GM10847 (cell line): ENCODE measurements around the gene POU2AF1.

ENCODE experiments used
- POLR2A ChIP-seq: IDR thresholded peaks from 2 replicates; pipeline ENCODE4 v1.6.1; 2011; ENCODE audit not compliant: insufficient read length; ENCODE audit errors: extremely low read depth

POU2AF1 gene

DNA sequence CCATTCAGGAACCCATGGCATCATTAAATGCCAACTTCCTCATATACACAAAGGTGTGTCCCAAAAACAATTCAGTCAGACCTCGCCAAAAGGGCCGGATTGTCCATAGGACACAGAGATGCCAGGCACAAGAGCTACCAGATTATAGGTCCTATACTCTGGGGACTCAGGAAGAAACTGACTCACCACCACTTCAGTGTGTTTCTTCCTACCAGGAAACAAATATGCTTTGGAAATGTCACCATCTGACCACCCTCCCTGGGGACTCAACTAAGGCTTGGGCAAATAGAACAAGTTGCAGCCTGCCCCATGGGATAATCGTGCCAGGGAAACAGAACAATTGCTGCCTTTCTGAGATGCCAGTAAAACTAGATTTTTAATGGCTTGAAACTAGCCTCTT is 69.0 kb downstream of the POU2AF1 start:
- no peak for TF ChIP-seq POLR2A

DNA sequence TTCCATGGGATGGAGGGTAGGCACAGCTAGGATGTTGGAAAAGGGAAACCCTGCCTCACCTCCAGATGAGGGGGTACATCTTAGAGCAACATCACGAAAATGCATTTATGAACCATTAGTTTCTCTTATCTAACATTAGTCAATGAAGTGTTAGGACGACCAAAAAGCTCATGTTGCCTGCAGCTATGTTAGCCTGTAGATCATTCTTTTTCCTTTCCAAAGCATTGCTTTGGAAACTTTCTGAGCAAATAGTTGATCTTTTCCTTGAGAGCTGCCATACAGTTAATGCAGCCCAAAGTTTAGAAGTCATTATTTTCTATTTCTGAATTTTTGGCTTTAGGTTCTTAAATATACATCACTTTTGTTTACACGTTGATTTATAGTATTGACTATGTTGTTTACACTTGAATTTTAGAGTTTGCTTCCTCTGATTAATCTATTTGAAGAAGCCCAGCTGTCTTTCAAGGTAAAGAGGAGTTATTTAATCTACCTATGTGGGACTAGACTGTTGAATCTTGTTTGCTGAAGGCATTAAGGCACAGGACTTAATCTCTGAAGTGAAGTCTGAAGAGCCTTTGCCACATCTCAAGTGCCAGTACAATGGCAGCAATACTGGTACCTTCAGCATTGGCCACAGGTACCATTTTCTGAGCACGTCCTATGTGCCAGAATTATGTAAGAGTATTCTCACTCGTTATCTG is 69.7 kb downstream of the POU2AF1 start:
- TF ChIP-seq POLR2A: no peak

DNA sequence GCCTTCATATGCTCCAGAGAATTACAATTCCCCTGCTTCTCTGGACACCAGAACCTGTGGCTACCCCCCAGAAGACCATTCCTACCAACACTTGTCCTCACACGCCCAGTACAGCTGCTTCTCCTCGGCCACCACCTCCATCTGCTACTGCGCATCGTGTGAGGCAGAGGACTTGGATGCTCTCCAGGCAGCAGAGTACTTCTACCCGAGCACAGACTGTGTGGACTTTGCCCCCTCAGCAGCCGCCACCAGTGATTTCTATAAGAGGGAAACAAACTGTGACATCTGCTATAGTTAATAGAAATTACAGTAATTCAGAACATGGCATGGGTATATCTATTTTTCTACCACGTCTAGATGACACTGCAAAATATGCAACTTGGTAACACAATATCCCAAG is 70.9 kb downstream of the POU2AF1 start:
- no peak for TF ChIP-seq POLR2A

DNA sequence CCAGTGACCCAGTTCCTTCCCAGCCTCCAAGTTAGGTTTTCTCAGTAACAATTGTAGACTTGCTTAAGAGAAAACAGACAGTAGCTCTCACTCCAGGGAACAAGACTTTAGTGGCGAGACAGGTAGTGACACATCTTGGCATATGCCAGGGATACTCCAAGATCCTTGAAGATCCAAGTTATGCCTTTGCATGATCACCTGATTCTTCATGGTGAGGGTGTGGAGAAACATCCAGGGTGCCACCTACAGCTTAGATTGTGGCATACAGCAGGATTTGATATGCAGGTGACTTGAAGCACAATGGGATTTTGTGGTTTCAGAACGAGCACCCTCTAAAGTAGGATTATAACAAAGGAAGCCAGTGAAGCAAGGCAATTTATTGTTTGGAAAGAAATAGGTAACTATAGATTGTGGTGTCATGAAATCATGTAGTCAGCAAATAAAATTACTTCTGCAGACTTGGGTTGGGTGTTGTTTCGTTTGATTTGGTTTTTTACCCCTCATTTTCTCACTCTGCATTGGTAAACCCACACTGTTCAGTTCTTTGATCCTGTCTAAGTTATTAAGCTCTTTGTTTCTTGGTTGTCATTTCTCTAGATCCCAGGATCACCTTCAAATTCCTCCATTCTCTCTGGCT is 71.5 kb downstream of the POU2AF1 start:
- TF ChIP-seq POLR2A: no peak

DNA sequence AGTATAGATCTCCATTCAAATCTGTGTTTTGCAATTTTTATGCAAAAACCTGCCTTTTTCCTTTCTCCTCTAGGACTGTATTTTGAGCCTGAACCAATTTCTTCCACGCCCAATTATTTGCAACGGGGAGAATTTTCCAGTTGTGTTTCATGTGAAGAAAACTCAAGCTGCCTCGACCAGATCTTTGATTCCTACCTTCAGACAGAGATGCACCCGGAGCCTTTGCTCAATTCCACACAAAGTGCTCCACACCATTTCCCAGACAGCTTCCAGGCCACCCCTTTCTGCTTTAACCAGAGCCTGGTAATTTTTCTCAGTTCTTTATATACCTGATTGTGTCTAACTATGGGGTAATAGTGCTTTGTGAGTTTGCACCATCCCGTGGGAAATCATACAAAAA is 72.8 kb downstream of the POU2AF1 start:
- no peak for TF ChIP-seq POLR2A

DNA sequence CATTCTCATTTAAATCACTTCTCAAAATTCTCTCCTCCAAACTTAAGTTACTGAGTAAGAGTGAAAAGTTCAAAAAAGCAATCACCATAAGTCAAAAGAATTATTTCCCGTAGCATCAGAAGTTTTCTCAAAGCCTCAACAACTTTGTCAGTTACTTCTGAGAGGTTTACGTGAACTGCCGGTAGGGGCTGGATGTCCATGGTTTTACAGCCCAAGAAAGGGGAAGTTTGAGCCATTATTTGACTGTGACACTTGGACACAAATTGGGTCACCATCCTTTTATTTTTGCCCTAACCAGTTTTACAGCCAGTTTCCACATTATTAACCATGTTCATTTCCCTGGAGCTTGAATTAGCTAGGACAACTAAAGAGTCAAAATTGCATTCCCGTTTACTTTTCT is 73.2 kb downstream of the POU2AF1 start:
- TF ChIP-seq POLR2A: no peak

- no peak for TF ChIP-seq POLR2A
These were observed 73.8 kb downstream of the POU2AF1 start for GRCh38 chr11:111305162-111305802.

DNA sequence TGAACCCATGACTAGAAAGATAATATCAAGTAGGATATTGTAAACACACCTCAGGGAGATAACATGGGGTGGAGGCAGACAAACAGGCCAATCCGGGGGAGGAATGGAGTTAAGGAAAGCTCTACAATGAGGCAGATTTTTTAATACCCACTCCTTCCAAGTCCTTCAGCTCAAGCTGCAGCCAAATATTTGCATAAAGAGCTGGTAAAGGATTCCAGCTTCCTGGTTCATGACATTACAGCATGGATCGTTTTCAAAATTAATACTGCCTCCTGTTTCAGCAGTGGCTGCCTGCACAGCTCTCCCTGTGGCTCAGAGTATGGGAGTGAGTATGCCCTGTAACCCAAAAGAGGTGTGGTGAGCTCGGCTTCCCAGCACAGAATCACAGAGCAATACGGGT is 75.6 kb downstream of the POU2AF1 start:
- TF ChIP-seq POLR2A: no peak

DNA sequence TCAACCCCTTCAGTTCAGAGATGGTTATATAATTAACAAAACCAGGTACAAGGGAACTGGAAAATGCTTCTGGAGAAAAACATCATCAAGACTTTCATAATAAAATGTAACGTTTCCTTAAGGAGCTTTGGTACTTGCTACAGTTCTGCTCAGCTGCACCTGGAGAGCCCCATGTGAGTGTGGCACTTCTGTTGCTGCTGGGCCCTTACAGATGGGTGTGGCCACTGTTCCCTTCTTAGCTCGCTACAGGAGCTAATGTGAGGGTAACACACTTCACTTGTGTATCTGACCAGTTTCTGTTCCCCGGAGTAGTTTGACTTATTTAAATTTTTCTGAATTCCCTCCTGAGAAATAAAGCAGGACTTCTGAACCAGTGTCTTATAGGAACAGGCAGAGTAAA is 76.8 kb downstream of the POU2AF1 start:
- TF ChIP-seq POLR2A: no peak
